Measurements from ENCODE around the gene PLEKHH2. TPM values are rescaled to one million over a fixed set of nuclear protein-coding genes. Genes with fewer than 3 reads are reported as not detected.

The PLEKHH2 gene
- total and polyA plus RNA-seq, 2 of the 13 experiments (the other 11 are each of a cell fraction or from before 2014, with no cell fraction given) = 1.1 to 3.0 TPM

DNA sequence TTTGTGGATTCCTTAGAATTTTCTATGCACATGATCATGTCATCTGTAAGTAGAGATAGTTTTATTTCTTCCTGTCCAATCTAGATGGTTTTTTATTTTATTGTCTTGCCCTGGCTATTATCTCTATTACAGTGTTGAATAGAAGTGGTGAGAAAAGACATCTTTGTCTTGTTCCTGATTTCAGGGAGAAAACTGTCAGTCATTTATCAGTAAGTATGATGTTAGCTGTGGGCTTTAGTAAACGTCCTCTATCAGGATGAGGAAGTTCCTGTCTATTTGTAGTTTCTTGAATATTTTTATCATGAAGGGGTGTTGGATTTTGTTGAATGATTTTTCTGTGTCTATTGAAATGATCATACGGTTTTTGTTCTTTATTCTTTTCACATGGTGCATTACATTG, 5.3 kb downstream of the PLEKHH2 start (continued):
- TF ChIP-seq, protein P1, sequence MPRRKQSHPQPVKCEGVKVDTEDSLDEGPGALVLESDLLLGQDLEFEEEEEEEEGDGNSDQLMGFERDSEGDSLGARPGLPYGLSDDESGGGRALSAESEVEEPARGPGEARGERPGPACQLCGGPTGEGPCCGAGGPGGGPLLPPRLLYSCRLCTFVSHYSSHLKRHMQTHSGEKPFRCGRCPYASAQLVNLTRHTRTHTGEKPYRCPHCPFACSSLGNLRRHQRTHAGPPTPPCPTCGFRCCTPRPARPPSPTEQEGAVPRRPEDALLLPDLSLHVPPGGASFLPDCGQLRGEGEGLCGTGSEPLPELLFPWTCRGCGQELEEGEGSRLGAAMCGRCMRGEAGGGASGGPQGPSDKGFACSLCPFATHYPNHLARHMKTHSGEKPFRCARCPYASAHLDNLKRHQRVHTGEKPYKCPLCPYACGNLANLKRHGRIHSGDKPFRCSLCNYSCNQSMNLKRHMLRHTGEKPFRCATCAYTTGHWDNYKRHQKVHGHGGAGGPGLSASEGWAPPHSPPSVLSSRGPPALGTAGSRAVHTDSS (CRISPR knock-in tag; conservative IDR thresholded peaks at IDR 0.05) = no peak
- TF ChIP-seq, protein P2, sequence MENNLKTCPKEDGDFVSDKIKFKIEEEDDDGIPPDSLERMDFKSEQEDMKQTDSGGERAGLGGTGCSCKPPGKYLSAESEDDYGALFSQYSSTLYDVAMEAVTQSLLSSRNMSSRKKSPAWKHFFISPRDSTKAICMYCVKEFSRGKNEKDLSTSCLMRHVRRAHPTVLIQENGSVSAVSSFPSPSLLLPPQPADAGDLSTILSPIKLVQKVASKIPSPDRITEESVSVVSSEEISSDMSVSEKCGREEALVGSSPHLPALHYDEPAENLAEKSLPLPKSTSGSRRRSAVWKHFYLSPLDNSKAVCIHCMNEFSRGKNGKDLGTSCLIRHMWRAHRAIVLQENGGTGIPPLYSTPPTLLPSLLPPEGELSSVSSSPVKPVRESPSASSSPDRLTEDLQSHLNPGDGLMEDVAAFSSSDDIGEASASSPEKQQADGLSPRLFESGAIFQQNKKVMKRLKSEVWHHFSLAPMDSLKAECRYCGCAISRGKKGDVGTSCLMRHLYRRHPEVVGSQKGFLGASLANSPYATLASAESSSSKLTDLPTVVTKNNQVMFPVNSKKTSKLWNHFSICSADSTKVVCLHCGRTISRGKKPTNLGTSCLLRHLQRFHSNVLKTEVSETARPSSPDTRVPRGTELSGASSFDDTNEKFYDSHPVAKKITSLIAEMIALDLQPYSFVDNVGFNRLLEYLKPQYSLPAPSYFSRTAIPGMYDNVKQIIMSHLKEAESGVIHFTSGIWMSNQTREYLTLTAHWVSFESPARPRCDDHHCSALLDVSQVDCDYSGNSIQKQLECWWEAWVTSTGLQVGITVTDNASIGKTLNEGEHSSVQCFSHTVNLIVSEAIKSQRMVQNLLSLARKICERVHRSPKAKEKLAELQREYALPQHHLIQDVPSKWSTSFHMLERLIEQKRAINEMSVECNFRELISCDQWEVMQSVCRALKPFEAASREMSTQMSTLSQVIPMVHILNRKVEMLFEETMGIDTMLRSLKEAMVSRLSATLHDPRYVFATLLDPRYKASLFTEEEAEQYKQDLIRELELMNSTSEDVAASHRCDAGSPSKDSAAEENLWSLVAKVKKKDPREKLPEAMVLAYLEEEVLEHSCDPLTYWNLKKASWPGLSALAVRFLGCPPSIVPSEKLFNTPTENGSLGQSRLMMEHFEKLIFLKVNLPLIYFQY (CRISPR knock-in tag; IDR thresholded peaks at IDR 0.05; ENCODE audit: borderline replicate concordance) = no peak
- TF ChIP-seq ZNF629 (CRISPR knock-in tag; conservative IDR thresholded peaks at IDR 0.05) = no peak
- TF ChIP-seq, protein P3, sequence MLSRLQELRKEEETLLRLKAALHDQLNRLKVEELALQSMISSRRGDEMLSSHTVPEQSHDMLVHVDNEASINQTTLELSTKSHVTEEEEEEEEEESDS (CRISPR knock-in tag; IDR thresholded peaks at IDR 0.05; ENCODE audit: borderline replicate concordance) = no peak
- no peak for TF ChIP-seq ZNF121 (CRISPR knock-in tag; IDR thresholded peaks at IDR 0.05)
- TF ChIP-seq ZNF569 (CRISPR knock-in tag; IDR thresholded peaks at IDR 0.05; ENCODE audit: borderline replicate concordance) = no peak
- no peak for TF ChIP-seq NCOA5 (CRISPR knock-in tag; IDR thresholded peaks at IDR 0.05)
- no peak for TF ChIP-seq ZNF138 (CRISPR knock-in tag; IDR thresholded peaks at IDR 0.05; ENCODE audit: low read depth)
- no peak for TF ChIP-seq MAF1 (CRISPR knock-in tag; IDR thresholded peaks at IDR 0.05; ENCODE audit: borderline replicate concordance)
- TF ChIP-seq RCOR2 (CRISPR knock-in tag; IDR thresholded peaks at IDR 0.05) = no peak
- no peak for TF ChIP-seq ATF1 (CRISPR knock-in tag; IDR thresholded peaks at IDR 0.05)
- TF ChIP-seq DMAP1 (CRISPR knock-in tag; IDR thresholded peaks at IDR 0.05) = no peak
